HepG2 (cell line): Measurements from ENCODE around the gene SHISAL1. TPM values are rescaled to one million over a fixed set of nuclear protein-coding genes. Genes with fewer than 3 reads are reported as not detected.

ENCODE experiments used
- ATAC-seq: fragments of 200-7000 bp; cut with Tn5 transposase; 3 replicates; pipeline ENCODE4 v1.9.1; 2020; ENCODE audit warnings: mild to moderate bottlenecking, moderate library complexity
- BruUV-seq: library from RNA; stranded (reverse); fragments of 400-500 nt; replicated peaks from 2 replicates; lab custom pipeline; 2021; lab: Mats Ljungman, UMichigan
- CTCF ChIA-PET: fragments of 300-600 bp; formaldehyde crosslinking; extraction: SDS; loops from one replicate; lab custom pipeline; 2021; ENCODE audit warnings: low total read pairs, inconsistent platforms, low intra/inter-chr PET ratio; lab: Yijun Ruan, JAX
- POLR2A ChIA-PET: fragments of 350-600 bp; sonication (Branson Sonifier 250); formaldehyde crosslinking; loops from one replicate; lab custom pipeline; 2020; ENCODE audit warnings: antibody characterized with exemption, inconsistent platforms; lab: Yijun Ruan, JAX
- DNase-seq: peaks from one replicate; pipeline ENCODE4 v3.0.0-alpha.2; 2015; ENCODE audit warnings: low spot score
- FAIRE-seq: peaks from 3 replicates; lab custom pipeline; 2011; peaks lifted over from hg19 to GRCh38; lab: Jason Lieb, UNC
- H2AFZ ChIP-seq: one replicate; pipeline ENCODE4 v1.6.1; 2011; ENCODE audit warnings: low read length, inconsistent platforms
- H3K27ac ChIP-seq: fragments of 300-600 bp; 3 replicates; pipeline ENCODE4 v1.8.0; 2011; ENCODE audit warnings: mixed run types, mild to moderate bottlenecking, mixed read lengths, low read length, inconsistent platforms; ENCODE audit not compliant: insufficient read depth; ENCODE audit errors: extremely low read length
- H3K27me3 ChIP-seq, 2 experiments: fragments of 200-600 bp in 1 of 2; 2 replicates in 1 of 2; 3 replicates in 1 of 2; pipeline versions ENCODE4 v1.6.0 to v1.8.0; 2011; ENCODE audit warnings: low read length in 2 of 2, mild to moderate bottlenecking in 2 of 2, moderate library complexity in 2 of 2, inconsistent platforms in 1 of 2; ENCODE audit not compliant: insufficient read depth in 2 of 2, control insufficient read depth in 1 of 2
- H3K36me3 ChIP-seq, 2 experiments: fragments of 200-600 bp in 1 of 2; replicated peaks in 1 of 2; 2 replicates in 1 of 2; 3 replicates in 1 of 2; pipeline versions ENCODE4 v1.5.1 to v1.8.0; 2011; ENCODE audit warnings: low read length in 2 of 2, inconsistent platforms in 1 of 2; ENCODE audit not compliant: insufficient read depth in 2 of 2, control insufficient read depth in 1 of 2
- H3K4me1 ChIP-seq: 2 replicates; pipeline ENCODE4 v1.5.1; 2012; ENCODE audit warnings: low read length, inconsistent platforms; ENCODE audit not compliant: insufficient read depth
- H3K4me2 ChIP-seq: 2 replicates; pipeline ENCODE4 v1.6.0; 2011; ENCODE audit warnings: low read depth, low read length, inconsistent platforms
- H3K4me3 ChIP-seq, 3 experiments: fragments of 200-600 bp in 1 of 3; sonication (generic), shearing (Covaris generic) in 1 of 3; replicated peaks in 1 of 3; 2 replicates each; pipeline ENCODE4 v1.5.1; 2011 to 2016; ENCODE audit warnings: low read length in 3 of 3, inconsistent platforms in 2 of 3, low read depth in 2 of 3, mild to moderate bottlenecking in 2 of 3, control low read depth in 1 of 3, mixed read lengths in 1 of 3; ENCODE audit not compliant: insufficient read depth in 1 of 3
- H3K79me2 ChIP-seq: one replicate; pipeline ENCODE4 v1.6.1; 2011; ENCODE audit warnings: low read length, inconsistent platforms; ENCODE audit not compliant: insufficient read depth
- H3K9ac ChIP-seq: 2 replicates; pipeline ENCODE4 v1.6.0; 2011; ENCODE audit warnings: mild to moderate bottlenecking, low read depth, low read length, inconsistent platforms; ENCODE audit not compliant: insufficient read depth
- H3K9me3 ChIP-seq: 2 replicates; pipeline ENCODE4 v1.5.1; 2012; ENCODE audit warnings: mild to moderate bottlenecking, low read length
- H4K20me1 ChIP-seq: 2 replicates; pipeline ENCODE4 v1.6.0; 2011; ENCODE audit warnings: inconsistent platforms, mild to moderate bottlenecking, low read length, moderate library complexity; ENCODE audit not compliant: insufficient read depth
- GATA4 ChIP-seq: sonication (generic); IDR thresholded peaks from 2 replicates; pipeline ENCODE4 v1.6.1; 2016; ENCODE audit warnings: antibody characterized with exemption, low read depth, borderline replicate concordance
- HNF4G ChIP-seq, 2 experiments: sonication (generic) in 1 of 2; formaldehyde crosslinking in 1 of 2; IDR thresholded peaks; 2 replicates each; pipeline versions ENCODE4 v1.4.0 to v1.6.1; 2011 to 2020; ENCODE audit warnings: borderline replicate concordance in 2 of 2, low read depth in 2 of 2, mild to moderate bottlenecking in 2 of 2, low read length in 1 of 2, missing genetic modification reagents in 1 of 2, moderate library complexity in 1 of 2
- HOXA7 ChIP-seq: sonication (generic); formaldehyde crosslinking; IDR thresholded peaks from 2 replicates; pipeline ENCODE4 v1.8.1; 2022; ENCODE audit warnings: mild to moderate bottlenecking, missing genetic modification reagents, moderate library complexity
- MAF1 ChIP-seq: sonication (generic); formaldehyde crosslinking; IDR thresholded peaks from 2 replicates; pipeline ENCODE4 v1.5.0; 2020; ENCODE audit warnings: missing genetic modification reagents, borderline replicate concordance
- MAFF ChIP-seq: IDR thresholded peaks from 2 replicates; pipeline ENCODE4 v1.6.1; 2011; ENCODE audit warnings: low read depth, low read length, improper control_type of control experiment
- ZNF124 ChIP-seq: sonication (generic); formaldehyde crosslinking; IDR thresholded peaks from 2 replicates; pipeline ENCODE4 v1.4.0; 2020; ENCODE audit warnings: missing genetic modification reagents
- ZNF652 ChIP-seq: IDR thresholded peaks from 2 replicates; pipeline ENCODE4 v1.6.1; 2016; ENCODE audit warnings: low read depth, borderline replicate concordance
- WGBS: methylation state at CpG from one replicate; pipeline ENCODE4 v1.1.6; 2017; ENCODE audit warnings: low lambda C conversion rate; 5-methylcytosine and 5-hydroxymethylcytosine counted together
- in situ Hi-C: cut with HindIII; loops from 2 replicates; pipeline ENCODE4 v1.10.0; 2017; ENCODE audit warnings: low pct_unique_long_range_greater_than_20kb; ENCODE audit not compliant: extremely low pct_ligation_motif_present
- intact Hi-C: fragments of 100-400 bp; cut with micrococcal nuclease; formaldehyde crosslinking; loops from one replicate; pipeline ENCODE4 v1.10.0; 2022; ENCODE audit not compliant: unreplicated experiment
- polyA plus RNA-seq, 8 experiments: library from polyadenylated mRNA; depleted of rRNA in 3 of 8; stranded (reverse) in 7 of 8; unstranded in 1 of 8; fragments of >200 nt; fragmentation: Illumina TruSeq in 4 of 8; extraction: Trizol in 4 of 8; gene quantifications; 2 replicates each; pipeline versions ENCODE4 v1.2.1 to v1.2.3, GENCODE V29; 2011 to 2016; ENCODE audit warnings: low read depth in 4 of 8, missing spikeins in 1 of 8, mixed read lengths in 1 of 8; ENCODE audit not compliant: insufficient read depth in 1 of 8
- total RNA-seq, 5 experiments: library from RNA; depleted of rRNA; stranded (reverse); fragments of >200 nt; fragmentation: Illumina TruSeq; extraction: Trizol; gene quantifications; 2 replicates each; pipeline ENCODE4 v1.2.3, GENCODE V29; 2016; ENCODE audit warnings: low read depth in 1 of 5

The SHISAL1 gene
- total and polyA plus RNA-seq, 2 of the 13 experiments (the other 11 are each of a cell fraction or from before 2014, with no cell fraction given): not detected

- intact Hi-C loops: no loop called here
These were observed 34.3 kb upstream of the SHISAL1 start for GRCh38 chr22:44347080-44347479.

GRCh38 chr22:44345872-44346271 lies 33.1 kb upstream of the SHISAL1 start:
- no peak for ATAC-seq
- Histone ChIP-seq H4K20me1 (no peaks in the 10 kb centered on the region), H3K36me3 (no peaks in the 10 kb centered on the region), H3K4me3 (no peak overlapping the region), H3K79me2 (no peaks in the 10 kb centered on the region), H3K9me3 (no peaks in the 10 kb centered on the region), H3K27ac (no peak overlapping the region), H3K4me2 (no peak overlapping the region), H3K9ac (no peak overlapping the region), H3K27me3 (peaks cover 1 to 33% of the 10 kb centered on the region in 2 experiments; a peak in 4 of 5 replicates), H3K4me1 (no peaks in the 10 kb centered on the region), H2AFZ (no peak overlapping the region)
- in situ Hi-C loops: no loop called here
- no peak for DNase-seq
- ChIA-PET POLR2A (no interaction called here), CTCF (no interaction called here)
- BruUV-seq: no TSS peak
- intact Hi-C loops: no loop called here
- no peak for FAIRE-seq
- 0% methylated on average over 1 of the region's 3 CpGs for WGBS
- no peak for TF ChIP-seq HOXA7
- no peak for TF ChIP-seq MAFF

More at GRCh38 chr22:44347080-44347479, 34.3 kb upstream of the SHISAL1 start:
- DNase-seq: no peak
- no peaks in the 10 kb centered on the region for H3K79me2 ChIP-seq
- no peak overlapping the region for H3K4me2 ChIP-seq
- ATAC-seq: no peak
- no peak overlapping the region for H3K9ac ChIP-seq
- H2AFZ ChIP-seq: no peak overlapping the region
- H4K20me1 ChIP-seq: no peaks in the 10 kb centered on the region
- no peak for FAIRE-seq
- no peaks in the 10 kb centered on the region for H3K4me1 ChIP-seq
- in situ Hi-C loops: no loop called here
- POLR2A ChIA-PET: no interaction called here
- no TSS peak for BruUV-seq
- TF ChIP-seq ZNF652 (CRISPR knock-in tag): no peak
- TF ChIP-seq GATA4: no peak
- no peak for TF ChIP-seq HNF4G (IDR thresholded peaks at IDR 0.05; ENCODE audit: borderline replicate concordance, low read depth, low read length)
- TF ChIP-seq HNF4G (CRISPR knock-in tag; IDR thresholded peaks at IDR 0.05; ENCODE audit: borderline replicate concordance, low read depth): no peak
- no peak for TF ChIP-seq ZNF124 (CRISPR knock-in tag)
- TF ChIP-seq MAF1: no peak
- no peak overlapping the region for H3K4me3 ChIP-seq
- H3K27me3 ChIP-seq: peaks cover 1 to 36% of the 10 kb centered on the region in 2 experiments; a peak in 4 of 5 replicates
- no peaks in the 10 kb centered on the region for H3K9me3 ChIP-seq
- CTCF ChIA-PET: no interaction called here
- H3K36me3 ChIP-seq: no peaks in the 10 kb centered on the region
- WGBS: 12% methylated on average over 6 of the region's 10 CpGs
- H3K27ac ChIP-seq: no peak overlapping the region
